Neuronal stem cell (in vitro differentiated cells): ENCODE results near the gene DCC.

Experiments used
- DNase-seq: peaks from one replicate; pipeline ENCODE4 v3.0.0-alpha.2; 2013; ENCODE audit warnings: low spot score
- H2AFZ ChIP-seq: one replicate; pipeline ENCODE4 v1.6.1; 2013; ENCODE audit warnings: mild to moderate bottlenecking, low read length, inconsistent platforms
- H2AK5ac ChIP-seq: 2 replicates; pipeline ENCODE4 v1.6.1; 2013; ENCODE audit warnings: low read depth, mild to moderate bottlenecking, inconsistent platforms, low read length, moderate library complexity, mixed read lengths
- H2BK120ac ChIP-seq: 2 replicates; pipeline ENCODE4 v1.6.1; 2013; ENCODE audit warnings: low read depth, mild to moderate bottlenecking, inconsistent platforms, low read length, moderate library complexity, mixed read lengths
- H2BK12ac ChIP-seq: one replicate; pipeline ENCODE4 v1.6.1; 2013; ENCODE audit warnings: low read length, inconsistent platforms
- H2BK15ac ChIP-seq: 2 replicates; pipeline ENCODE4 v1.6.1; 2013; ENCODE audit warnings: mild to moderate bottlenecking, low read length, inconsistent platforms, mixed read lengths
- H2BK5ac ChIP-seq: one replicate; pipeline ENCODE4 v1.6.1; 2013; ENCODE audit warnings: inconsistent platforms, mild to moderate bottlenecking, low read length, moderate library complexity
- H3K14ac ChIP-seq: one replicate; pipeline ENCODE4 v1.6.1; 2013; ENCODE audit warnings: low read length, inconsistent platforms
- H3K18ac ChIP-seq: 2 replicates; pipeline ENCODE4 v1.6.1; 2013; ENCODE audit warnings: low read length, inconsistent platforms
- H3K23ac ChIP-seq: 2 replicates; pipeline ENCODE4 v1.6.1; 2013; ENCODE audit warnings: low read depth, mild to moderate bottlenecking, mixed read lengths, low read length, inconsistent platforms; ENCODE audit not compliant: poor library complexity
- H3K27ac ChIP-seq: replicated peaks from 3 replicates; pipeline ENCODE4 v1.5.1; 2013; ENCODE audit warnings: low read length, inconsistent platforms
- H3K27me3 ChIP-seq, 3 experiments: 2 replicates each; pipeline ENCODE4 v1.6.1; 2013; ENCODE audit warnings: low read length in 3 of 3, mild to moderate bottlenecking in 2 of 3, inconsistent platforms in 1 of 3, low read depth in 1 of 3, mixed read lengths in 1 of 3, moderate library complexity in 1 of 3; ENCODE audit not compliant: control insufficient read depth in 3 of 3, insufficient read depth in 3 of 3
- H3K36me3 ChIP-seq, 2 donors: replicated peaks in 1 of 2; 2 replicates each; pipeline ENCODE4 v1.6.1; 2013; ENCODE audit warnings: low read length in 2 of 2; ENCODE audit not compliant: control insufficient read depth in 2 of 2, insufficient read depth in 2 of 2
- H3K4ac ChIP-seq: 2 replicates; pipeline ENCODE4 v1.6.1; 2013; ENCODE audit warnings: inconsistent platforms, mild to moderate bottlenecking, low read length, moderate library complexity
- H3K4me1 ChIP-seq, 2 donors: 1 replicate in 1 of 2; 2 replicates in 1 of 2; pipeline ENCODE4 v1.6.1; 2013; ENCODE audit warnings: low read length in 2 of 2, low read depth in 1 of 2; ENCODE audit not compliant: control insufficient read depth in 2 of 2, insufficient read depth in 1 of 2
- H3K4me2 ChIP-seq: one replicate; pipeline ENCODE4 v1.6.1; 2013; ENCODE audit warnings: mild to moderate bottlenecking, low read length, inconsistent platforms; ENCODE audit not compliant: insufficient read depth, poor library complexity, severe bottlenecking
- H3K4me3 ChIP-seq, 2 donors: 2 replicates each; pipeline ENCODE4 v1.5.1; 2013; ENCODE audit warnings: low read length in 2 of 2, mild to moderate bottlenecking in 2 of 2, inconsistent platforms in 1 of 2, moderate library complexity in 1 of 2
- H3K79me1 ChIP-seq: one replicate; pipeline ENCODE4 v1.6.1; 2013; ENCODE audit warnings: low read depth, mild to moderate bottlenecking, inconsistent platforms, low read length, moderate library complexity
- H3K9ac ChIP-seq: one replicate; pipeline ENCODE4 v1.6.1; 2013; ENCODE audit warnings: mild to moderate bottlenecking, low read depth, low read length, inconsistent platforms; ENCODE audit not compliant: poor library complexity
- H3K9me3 ChIP-seq, 2 donors: replicated peaks in 1 of 2; 2 replicates each; pipeline versions ENCODE3 to v1.6.1; 2013; ENCODE audit warnings: low read length in 2 of 2, mild to moderate bottlenecking in 2 of 2, inconsistent platforms in 1 of 2, low read depth in 1 of 2, mixed read lengths in 1 of 2, moderate library complexity in 1 of 2; ENCODE audit not compliant: control insufficient read depth in 2 of 2, insufficient read depth in 1 of 2
- H4K8ac ChIP-seq: one replicate; pipeline ENCODE4 v1.6.1; 2013; ENCODE audit warnings: low read depth, mild to moderate bottlenecking, inconsistent platforms, low read length, moderate library complexity
- H4K91ac ChIP-seq: one replicate; pipeline ENCODE4 v1.6.1; 2013; ENCODE audit warnings: low read length, low read depth, mild to moderate bottlenecking, inconsistent platforms; ENCODE audit not compliant: poor library complexity
- WGBS, 2 donors: extraction: QIAGEN DNeasy Blood & Tissue Kit; methylation state at CpG; one replicate each; pipeline ENCODE4 v1.1.7; 2013; ENCODE audit warnings: missing lambda C conversion rate in 2 of 2, mixed read lengths in 1 of 2; ENCODE audit not compliant: insufficient read length in 2 of 2, insufficient replicate concordance in 1 of 2; ENCODE audit errors: extremely low coverage in 2 of 2; 5-methylcytosine and 5-hydroxymethylcytosine counted together

The DCC gene

GRCh38 chr18:52602820-52603219 lies 262.8 kb downstream of the DCC start:
- Histone ChIP-seq H2AK5ac (no peak overlapping the region), H3K4me3 (no peak overlapping the region), H3K4me1 (no peaks in the 10 kb centered on the region), H3K27me3 (no peaks in the 10 kb centered on the region), H4K8ac (no peak overlapping the region), H3K4me2 (no peak overlapping the region), H3K23ac (no peak overlapping the region), H2AFZ (no peak overlapping the region), H3K36me3 (no peaks in the 10 kb centered on the region), H2BK12ac (no peak overlapping the region), H2BK15ac (no peak overlapping the region), H4K91ac (no peak overlapping the region), H3K79me1 (no peaks in the 10 kb centered on the region), H3K14ac (no peak overlapping the region), H3K9ac (no peak overlapping the region), H3K18ac (no peak overlapping the region), H3K9me3 (peaks cover 0 to 10% of the 10 kb centered on the region in 2 donors), H3K27ac (no peak overlapping the region), H2BK120ac (no peak overlapping the region), H2BK5ac (no peak overlapping the region), H3K4ac (no peak overlapping the region)
- DNase-seq: no peak
- WGBS, 2 donors: no CpG with 5 or more reads among the region's 1 CpG

- Histone ChIP-seq H3K4me2 (no peak overlapping the region), H2BK5ac (no peak overlapping the region), H2BK120ac (no peak overlapping the region), H3K18ac (no peak overlapping the region), H3K27ac (no peak overlapping the region), H2BK12ac (no peak overlapping the region), H3K4ac (no peak overlapping the region), H4K91ac (no peak overlapping the region), H3K36me3 (no peaks in the 10 kb centered on the region), H3K4me3 (no peak overlapping the region), H2BK15ac (no peak overlapping the region), H2AFZ (no peak overlapping the region), H3K9me3 (peaks cover 0 to 3% of the 10 kb centered on the region in 2 donors), H3K23ac (no peak overlapping the region), H3K9ac (no peak overlapping the region), H3K14ac (no peak overlapping the region), H3K27me3 (no peaks in the 10 kb centered on the region), H4K8ac (no peak overlapping the region), H3K4me1 (no peaks in the 10 kb centered on the region), H3K79me1 (no peaks in the 10 kb centered on the region), H2AK5ac (no peak overlapping the region)
- no CpG with 5 or more reads among the region's 3 CpGs for WGBS, 2 donors
- DNase-seq: no peak
Measured at GRCh38 chr18:52605345-52605744, 265.3 kb downstream of the DCC start.

GRCh38 chr18:52607985-52608384 lies 268.0 kb downstream of the DCC start:
- no peak overlapping the region for H4K8ac ChIP-seq
- H3K14ac ChIP-seq: no peak overlapping the region
- no peak overlapping the region for H2BK12ac ChIP-seq
- H3K27me3 ChIP-seq: no peaks in the 10 kb centered on the region
- H2BK15ac ChIP-seq: no peak overlapping the region
- H4K91ac ChIP-seq: no peak overlapping the region
- H2AK5ac ChIP-seq: no peak overlapping the region
- H3K4me3 ChIP-seq: no peak overlapping the region
- H3K4me2 ChIP-seq: no peak overlapping the region
- H2BK120ac ChIP-seq: no peak overlapping the region
- H3K18ac ChIP-seq: no peak overlapping the region
- H3K9me3 ChIP-seq: peaks cover 0 to 3% of the 10 kb centered on the region in 2 donors
- H3K23ac ChIP-seq: no peak overlapping the region
- no peaks in the 10 kb centered on the region for H3K36me3 ChIP-seq
- no peaks in the 10 kb centered on the region for H3K4me1 ChIP-seq
- H3K27ac ChIP-seq: no peak overlapping the region
- no peak overlapping the region for H3K4ac ChIP-seq
- no peak for DNase-seq
- H3K9ac ChIP-seq: no peak overlapping the region
- no peak overlapping the region for H2BK5ac ChIP-seq
- WGBS, 2 donors: no CpG with 5 or more reads among the region's 2 CpGs
- H2AFZ ChIP-seq: no peak overlapping the region
- H3K79me1 ChIP-seq: no peaks in the 10 kb centered on the region

- no CpG with 5 or more reads among the region's 3 CpGs for WGBS, 2 donors
- no peaks in the 10 kb centered on the region for H3K79me1 ChIP-seq
- H4K8ac ChIP-seq: no peak overlapping the region
- H3K27me3 ChIP-seq: no peaks in the 10 kb centered on the region
- H2AK5ac ChIP-seq: no peak overlapping the region
- H2BK12ac ChIP-seq: no peak overlapping the region
- peaks cover 0 to 2% of the 10 kb centered on the region in 2 donors for H3K9me3 ChIP-seq
- H3K9ac ChIP-seq: no peak overlapping the region
- no peak overlapping the region for H3K4ac ChIP-seq
- H2BK15ac ChIP-seq: no peak overlapping the region
- H3K18ac ChIP-seq: no peak overlapping the region
- peaks cover 3 to 7% of the 10 kb centered on the region in 2 donors for H3K4me1 ChIP-seq
- H3K4me2 ChIP-seq: no peak overlapping the region
- H3K14ac ChIP-seq: no peak overlapping the region
- no peak overlapping the region for H3K23ac ChIP-seq
- no peak overlapping the region for H4K91ac ChIP-seq
- DNase-seq: no peak
- H2AFZ ChIP-seq: no peak overlapping the region
- H2BK120ac ChIP-seq: no peak overlapping the region
- no peak overlapping the region for H2BK5ac ChIP-seq
- no peak overlapping the region for H3K27ac ChIP-seq
- no peak overlapping the region for H3K4me3 ChIP-seq
- no peaks in the 10 kb centered on the region for H3K36me3 ChIP-seq
Measured at GRCh38 chr18:52610451-52611115, 270.6 kb downstream of the DCC start.
